ENCODE data around the gene LDHAL6B.

Gene LDHAL6B

GRCh38 chr15:59178151-59178695 lies 28.4 kb upstream of the LDHAL6B start:
- no peak overlapping the region for H3K4me3 ChIP-seq (ENCODE audit: low read depth, low read length)
- TF ChIP-seq, protein P1, sequence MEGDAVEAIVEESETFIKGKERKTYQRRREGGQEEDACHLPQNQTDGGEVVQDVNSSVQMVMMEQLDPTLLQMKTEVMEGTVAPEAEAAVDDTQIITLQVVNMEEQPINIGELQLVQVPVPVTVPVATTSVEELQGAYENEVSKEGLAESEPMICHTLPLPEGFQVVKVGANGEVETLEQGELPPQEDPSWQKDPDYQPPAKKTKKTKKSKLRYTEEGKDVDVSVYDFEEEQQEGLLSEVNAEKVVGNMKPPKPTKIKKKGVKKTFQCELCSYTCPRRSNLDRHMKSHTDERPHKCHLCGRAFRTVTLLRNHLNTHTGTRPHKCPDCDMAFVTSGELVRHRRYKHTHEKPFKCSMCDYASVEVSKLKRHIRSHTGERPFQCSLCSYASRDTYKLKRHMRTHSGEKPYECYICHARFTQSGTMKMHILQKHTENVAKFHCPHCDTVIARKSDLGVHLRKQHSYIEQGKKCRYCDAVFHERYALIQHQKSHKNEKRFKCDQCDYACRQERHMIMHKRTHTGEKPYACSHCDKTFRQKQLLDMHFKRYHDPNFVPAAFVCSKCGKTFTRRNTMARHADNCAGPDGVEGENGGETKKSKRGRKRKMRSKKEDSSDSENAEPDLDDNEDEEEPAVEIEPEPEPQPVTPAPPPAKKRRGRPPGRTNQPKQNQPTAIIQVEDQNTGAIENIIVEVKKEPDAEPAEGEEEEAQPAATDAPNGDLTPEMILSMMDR (IDR thresholded peaks at IDR 0.05; ENCODE audit: borderline replicate concordance, insufficient read depth, low read depth, low read length): no peak

GRCh38 chr15:59179717-59180116 lies 26.9 kb upstream of the LDHAL6B start:
- TF ChIP-seq, protein P1 (IDR thresholded peaks at IDR 0.05; ENCODE audit: borderline replicate concordance, insufficient read depth, low read depth, low read length): no peak
- H3K4me3 ChIP-seq (ENCODE audit: low read depth, low read length): no peak overlapping the region

DNA sequence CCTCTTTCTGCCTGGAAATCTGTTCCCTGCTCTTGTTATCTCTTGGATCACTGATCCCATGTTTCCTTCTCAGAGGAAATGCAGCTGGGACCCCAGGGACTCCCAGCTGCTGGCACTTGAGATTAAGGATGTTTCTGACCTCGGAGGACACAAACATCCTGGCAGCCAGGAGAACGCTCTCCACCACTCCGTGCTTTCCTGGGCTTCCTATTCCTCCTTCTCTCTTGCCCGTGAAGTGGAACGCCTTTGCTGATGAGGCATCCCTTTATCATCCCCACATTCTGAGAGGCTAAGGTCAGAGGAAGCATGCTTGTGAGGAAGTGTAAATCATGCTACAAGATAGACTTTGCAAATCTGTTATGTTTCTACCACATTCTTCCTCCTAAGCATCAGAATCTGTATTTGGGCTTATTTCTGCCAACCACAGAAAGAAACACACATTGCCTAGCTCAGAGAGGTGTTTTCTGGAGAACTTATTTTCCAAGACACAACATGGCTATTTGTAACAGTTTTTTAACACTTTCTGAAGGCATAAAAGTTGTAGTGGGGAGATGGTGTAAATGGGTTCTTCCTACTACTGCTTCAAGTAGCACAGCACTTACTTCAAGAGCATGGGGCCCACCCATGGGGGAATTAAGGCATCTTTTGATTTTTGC lies 25.6 kb upstream of the LDHAL6B start:
- TF ChIP-seq, protein P1 (IDR thresholded peaks at IDR 0.05; ENCODE audit: borderline replicate concordance, insufficient read depth, low read depth, low read length): no peak
- H3K4me3 ChIP-seq (ENCODE audit: low read depth, low read length): no peak overlapping the region

GRCh38 chr15:59185725-59186124 lies 20.9 kb upstream of the LDHAL6B start:
- TF ChIP-seq, protein P1 (IDR thresholded peaks at IDR 0.05; ENCODE audit: borderline replicate concordance, insufficient read depth, low read depth, low read length): no peak

DNA sequence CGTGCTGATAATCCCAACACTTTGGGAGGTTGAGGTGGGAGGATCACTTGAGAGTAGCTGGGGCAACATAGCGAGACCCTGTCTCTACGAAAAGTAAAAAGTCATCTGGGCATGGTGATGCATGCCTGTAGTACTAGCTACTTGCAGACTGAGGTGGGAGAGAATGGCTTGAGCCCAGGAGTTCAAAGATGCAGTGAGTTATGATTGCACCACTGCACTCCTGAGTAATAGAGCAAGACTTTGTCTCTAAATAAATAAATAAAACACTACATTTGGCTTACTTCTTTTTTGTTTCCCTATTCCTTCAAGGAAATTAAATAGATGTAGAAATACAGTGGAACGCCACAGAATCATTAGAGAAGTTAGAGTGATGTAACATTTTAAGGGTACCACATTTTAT lies 20.1 kb upstream of the LDHAL6B start:
- no peak overlapping the region for H3K4me3 ChIP-seq (ENCODE audit: low read depth, low read length)
- TF ChIP-seq, protein P1 (IDR thresholded peaks at IDR 0.05; ENCODE audit: borderline replicate concordance, insufficient read depth, low read depth, low read length): no peak

More at GRCh38 chr15:59185725-59186124, 20.9 kb upstream of the LDHAL6B start:
- H3K4me3 ChIP-seq (ENCODE audit: low read depth, low read length): no peak overlapping the region

DNA sequence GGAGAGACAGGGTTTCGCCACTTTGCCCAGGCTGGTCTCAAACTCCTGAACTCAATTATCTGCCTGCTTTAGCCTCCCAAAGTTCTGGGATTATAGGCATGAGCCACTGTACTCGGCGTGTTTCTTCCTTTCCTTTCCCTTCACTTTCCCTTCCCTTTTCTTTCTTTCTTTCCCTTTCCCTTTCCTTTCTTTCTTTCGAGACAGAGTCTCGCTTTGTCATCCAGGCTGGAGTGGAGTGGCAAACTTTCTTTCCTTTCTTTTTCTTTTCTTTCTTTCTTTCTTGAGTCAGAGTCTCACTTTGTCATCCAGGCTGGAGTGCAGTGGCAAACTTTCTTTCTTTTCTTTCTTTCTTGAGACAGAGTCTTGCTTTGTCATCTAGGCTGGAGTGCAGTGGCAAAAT lies 17.4 kb upstream of the LDHAL6B start:
- TF ChIP-seq, protein P1 (IDR thresholded peaks at IDR 0.05; ENCODE audit: borderline replicate concordance, insufficient read depth, low read depth, low read length): no peak
- no peak overlapping the region for H3K4me3 ChIP-seq (ENCODE audit: low read depth, low read length)

DNA sequence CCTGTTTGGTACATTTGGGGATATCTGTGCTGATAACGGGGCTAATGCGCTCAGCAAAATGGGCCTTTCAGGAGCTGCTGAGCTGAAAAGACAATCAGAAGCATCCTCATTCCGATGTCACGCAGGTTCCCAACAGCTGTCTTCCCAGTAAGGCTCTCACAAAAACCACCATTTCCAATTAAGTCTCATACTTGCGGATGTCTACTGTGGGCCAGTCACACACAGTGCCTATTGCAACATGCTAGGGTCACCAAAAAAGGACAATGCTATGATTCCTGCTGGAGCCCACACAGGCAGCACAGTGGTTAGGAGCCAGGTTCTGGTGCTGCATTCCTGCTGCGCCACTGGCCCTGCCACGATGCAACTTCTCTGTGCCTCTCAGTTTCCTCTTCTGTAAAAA lies 16.4 kb upstream of the LDHAL6B start:
- H3K4me3 ChIP-seq (ENCODE audit: low read depth, low read length): no peak overlapping the region
- TF ChIP-seq, protein P1 (IDR thresholded peaks at IDR 0.05; ENCODE audit: borderline replicate concordance, insufficient read depth, low read depth, low read length): no peak
